K562 (cell line): ENCODE results near the gene NDUFS6. TPM values are rescaled to one million over a fixed set of nuclear protein-coding genes. Genes with fewer than 3 reads are reported as not detected.
"Not testable (repeated sequence)": the region's sequence is repeated elsewhere in the genome, so short reads cannot be mapped to it uniquely, and the experiment has no call there.

ENCODE experiments used
- ATAC-seq: fragments of 200-7000 bp; cut with Tn5 transposase; 3 replicates; pipeline ENCODE4 v1.9.1; 2020; ENCODE audit warnings: moderate library complexity
- BruUV-seq: library from RNA; stranded (reverse); fragments of 400-500 nt; replicated peaks from 2 replicates; lab custom pipeline; 2021; lab: Mats Ljungman, UMichigan
- CTCF ChIA-PET: fragments of 300-600 bp; formaldehyde crosslinking; extraction: SDS; loops from one replicate; lab custom pipeline; 2021; ENCODE audit warnings: low intra/inter-chr PET ratio; lab: Yijun Ruan, JAX
- POLR2A ChIA-PET: fragments of 300-600, 350-650 bp; sonication (Branson Sonifier 250); formaldehyde crosslinking; extraction: SDS; loops from one replicate; lab custom pipeline; 2021; ENCODE audit warnings: antibody characterized with exemption, inconsistent platforms; lab: Yijun Ruan, JAX
- DNase-seq, 4 experiments: peaks; one replicate each; pipeline versions ENCODE4 v3.0.0 to v3.0.0-alpha.2; 2011 to 2018; ENCODE audit warnings: low spot score in 3 of 4, mixed read lengths in 3 of 4; ENCODE audit errors: extremely low read depth in 1 of 4
- FAIRE-seq: peaks from 2 replicates; lab custom pipeline; 2011; peaks lifted over from hg19 to GRCh38; lab: Jason Lieb, UNC
- H2AFZ ChIP-seq: 2 replicates; pipeline ENCODE4 v1.6.0; 2011; ENCODE audit warnings: low read depth, low read length, control low read depth, inconsistent platforms
- H3K27ac ChIP-seq: fragments of 200-600 bp; 3 replicates; pipeline ENCODE4 v1.8.0; 2011; ENCODE audit warnings: low read depth, mild to moderate bottlenecking, control low read depth, inconsistent platforms, low read length, moderate library complexity, mixed read lengths; ENCODE audit errors: extremely low read depth
- H3K27me3 ChIP-seq, 2 experiments: fragments of 300-600 bp in 1 of 2; 2 replicates in 1 of 2; 3 replicates in 1 of 2; pipeline versions ENCODE4 v1.6.0 to v1.8.0; 2011; ENCODE audit warnings: inconsistent platforms in 2 of 2, low read length in 2 of 2, mild to moderate bottlenecking in 1 of 2, mixed read lengths in 1 of 2, moderate library complexity in 1 of 2; ENCODE audit not compliant: control insufficient read depth in 2 of 2, insufficient read depth in 2 of 2
- H3K36me3 ChIP-seq: fragments of 300-600 bp; 3 replicates; pipeline ENCODE4 v1.8.0; 2011; ENCODE audit warnings: mild to moderate bottlenecking, low read length, inconsistent platforms; ENCODE audit not compliant: control insufficient read depth, insufficient read depth
- H3K4me1 ChIP-seq, 2 experiments: fragments of 200-600 bp in 1 of 2; replicated peaks in 1 of 2; 2 replicates in 1 of 2; 3 replicates in 1 of 2; pipeline versions ENCODE4 v1.5.1 to v1.8.0; 2011; ENCODE audit warnings: inconsistent platforms in 2 of 2, low read length in 2 of 2, mild to moderate bottlenecking in 1 of 2, mixed read lengths in 1 of 2, moderate library complexity in 1 of 2; ENCODE audit not compliant: control insufficient read depth in 2 of 2, insufficient read depth in 2 of 2
- H3K4me2 ChIP-seq: 2 replicates; pipeline ENCODE4 v1.6.1; 2011; ENCODE audit warnings: low read length, control low read depth, inconsistent platforms, mixed read lengths; ENCODE audit not compliant: insufficient read depth
- H3K4me3 ChIP-seq: fragments of 200-600 bp; sonication (generic), shearing (Covaris generic); 2 replicates; pipeline ENCODE4 v1.5.1; 2016; ENCODE audit warnings: control low read depth, inconsistent platforms
- H3K79me2 ChIP-seq: fragments of 200-600 bp; 3 replicates; pipeline ENCODE4 v1.8.0; 2011; ENCODE audit warnings: low read length, inconsistent platforms; ENCODE audit not compliant: control insufficient read depth, insufficient read depth
- H3K9ac ChIP-seq, 2 experiments: 2 replicates each; pipeline versions ENCODE4 v1.6.0 to v1.6.1; 2011; ENCODE audit warnings: low read depth in 2 of 2, low read length in 2 of 2, control low read depth in 1 of 2, inconsistent platforms in 1 of 2, mild to moderate bottlenecking in 1 of 2, mixed read lengths in 1 of 2; ENCODE audit not compliant: insufficient read depth in 1 of 2
- H3K9me1 ChIP-seq: one replicate; pipeline ENCODE4 v1.6.0; 2011; ENCODE audit warnings: inconsistent platforms, mild to moderate bottlenecking, low read length, moderate library complexity; ENCODE audit not compliant: control insufficient read depth, insufficient read depth
- H3K9me3 ChIP-seq: replicated peaks from 2 replicates; pipeline ENCODE4 v1.5.1; 2011; ENCODE audit warnings: low read depth, low read length, inconsistent platforms; ENCODE audit not compliant: control insufficient read depth, insufficient read depth
- H4K20me1 ChIP-seq: replicated peaks from 2 replicates; pipeline ENCODE4 v1.6.1; 2011; ENCODE audit warnings: low read length, inconsistent platforms, mixed read lengths; ENCODE audit not compliant: control insufficient read depth, insufficient read depth
- ETS2 ChIP-seq: IDR thresholded peaks from 2 replicates; pipeline ENCODE4 v1.6.1; 2016; ENCODE audit warnings: borderline replicate concordance, missing genetic modification characterization, mild to moderate bottlenecking, moderate library complexity, missing compliant biosample characterization; ENCODE audit not compliant: poor library complexity, severe bottlenecking
- NFYB ChIP-seq: IDR thresholded peaks from 2 replicates; pipeline ENCODE4 v1.6.1; 2011; ENCODE audit warnings: mild to moderate bottlenecking, moderate library complexity; ENCODE audit not compliant: insufficient read length; ENCODE audit errors: extremely low read depth
- NRF1 ChIP-seq, 2 experiments: fragments of 450-650 bp; IDR thresholded peaks in 1 of 2; conservative IDR thresholded peaks in 1 of 2; 2 replicates each; pipeline ENCODE4 v1.6.1; 2014; ENCODE audit warnings: mild to moderate bottlenecking in 2 of 2
- WGBS: fragments of 100-300 bp; shearing (Covaris generic); methylation state at CpG from one replicate; pipeline ENCODE4 v1.1.6; 2016; ENCODE audit warnings: low coverage, mixed read lengths; ENCODE audit not compliant: insufficient coverage; ENCODE audit errors: missing lambda C conversion rate; 5-methylcytosine and 5-hydroxymethylcytosine counted together
- in situ Hi-C: fragments of 300-500 bp; cut with MboI; formaldehyde crosslinking; loops from 4 replicates; pipeline ENCODE4 v1.15.0; 2018; ENCODE audit warnings: inconsistent platforms, mixed read lengths
- intact Hi-C: fragments of 100-400 bp; cut with micrococcal nuclease; formaldehyde crosslinking; loops from 2 replicates; pipeline ENCODE4 v1.14.2; 2022
- polyA plus RNA-seq, 8 experiments: library from polyadenylated mRNA; depleted of rRNA in 4 of 8; stranded (reverse) in 5 of 8; unstranded in 3 of 8; fragments of >200 nt; fragmentation: Nextera tagmentation in 2 of 8; fragmentation: Illumina TruSeq in 1 of 8; extraction: Ambion mirVana in 2 of 8; extraction: Trizol in 1 of 8; gene quantifications; 2 replicates each; pipeline versions ENCODE4 v1.2.1 to v1.2.3, GENCODE V29; 2011 to 2014; ENCODE audit warnings: inconsistent platforms in 1 of 8, missing spikeins in 1 of 8
- total RNA-seq, 7 experiments: library from RNA; depleted of rRNA in 6 of 7; stranded (reverse); fragments of >200 nt in 6 of 7; fragmentation: Illumina TruSeq in 2 of 7; extraction: Trizol in 2 of 7; gene quantifications; 2 replicates each; pipeline versions ENCODE4 v1.2.1 to v1.2.3, GENCODE V29; 2011 to 2021; ENCODE audit warnings: low replicate concordance in 1 of 7
- TF ChIP-seq, protein P1 (sequence below), 3 experiments: IDR thresholded peaks in 2 of 3; conservative IDR thresholded peaks in 1 of 3; 2 replicates each; pipeline ENCODE4 v1.5.1; 2011 to 2012; ENCODE audit warnings: low read length in 3 of 3, mild to moderate bottlenecking in 3 of 3, control low read depth in 2 of 3, improper control_type of control experiment in 1 of 3, inconsistent platforms in 1 of 3, low read depth in 1 of 3, mixed read lengths in 1 of 3, moderate library complexity in 1 of 3; ENCODE audit not compliant: insufficient read depth in 2 of 3

Gene NDUFS6
- total and polyA plus RNA-seq, 9 of the 15 experiments (the other 6 are each of a cell fraction or from before 2014, with no cell fraction given), result 36.1 to 291 (median 77.0) TPM

DNA sequence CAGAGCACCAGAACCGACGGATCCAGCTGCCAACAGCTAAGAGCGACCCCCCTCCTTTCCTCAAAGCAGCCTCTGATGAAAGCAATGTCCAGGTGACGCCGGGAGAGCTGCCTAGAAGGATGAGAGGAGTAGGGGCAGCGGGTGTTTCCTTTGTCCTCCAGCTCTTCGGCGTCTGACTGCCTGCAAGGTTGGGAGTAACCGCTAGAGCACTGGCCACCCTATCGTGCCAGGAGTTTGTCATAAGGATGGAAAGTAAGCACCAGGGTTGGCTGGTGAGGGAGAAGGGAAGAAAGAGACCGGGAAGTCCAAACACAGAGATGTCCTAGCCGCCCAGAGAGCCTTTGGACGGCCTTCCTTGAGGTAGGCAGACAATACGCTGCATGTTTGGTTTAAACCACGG, 12.4 kb upstream of the NDUFS6 start:
- Histone ChIP-seq H3K27me3 (peaks cover 57% of the 10 kb centered on the region in 2 experiments), H4K20me1 (peaks cover 3% of the 10 kb centered on the region), H3K36me3 (no peaks in the 10 kb centered on the region), H3K9ac (no peak overlapping the region; a peak in 1 of 4 replicates), H2AFZ (no peak overlapping the region), H3K9me1 (no peaks in the 10 kb centered on the region), H3K4me1 (peaks cover 0 to 9% of the 10 kb centered on the region in 2 experiments; a peak in 2 of 5 replicates), H3K27ac (no peak overlapping the region), H3K4me2 (peak overlapping the region; percentile 12), H3K9me3 (no peaks in the 10 kb centered on the region), H3K4me3 (no peak overlapping the region), H3K79me2 (no peaks in the 10 kb centered on the region)
- BruUV-seq, result no TSS peak
- in situ Hi-C loops (no loop called here), intact Hi-C loops (no loop called here)
- POLR2A ChIA-PET, result interaction anchor here (0.9 kb wide), 1 partner anchor 32 kb away, joined by 4 read pairs; no protein-coding TSS in a partner anchor
- TF ChIP-seq ETS2, result no peak
- TF ChIP-seq, protein P1, sequence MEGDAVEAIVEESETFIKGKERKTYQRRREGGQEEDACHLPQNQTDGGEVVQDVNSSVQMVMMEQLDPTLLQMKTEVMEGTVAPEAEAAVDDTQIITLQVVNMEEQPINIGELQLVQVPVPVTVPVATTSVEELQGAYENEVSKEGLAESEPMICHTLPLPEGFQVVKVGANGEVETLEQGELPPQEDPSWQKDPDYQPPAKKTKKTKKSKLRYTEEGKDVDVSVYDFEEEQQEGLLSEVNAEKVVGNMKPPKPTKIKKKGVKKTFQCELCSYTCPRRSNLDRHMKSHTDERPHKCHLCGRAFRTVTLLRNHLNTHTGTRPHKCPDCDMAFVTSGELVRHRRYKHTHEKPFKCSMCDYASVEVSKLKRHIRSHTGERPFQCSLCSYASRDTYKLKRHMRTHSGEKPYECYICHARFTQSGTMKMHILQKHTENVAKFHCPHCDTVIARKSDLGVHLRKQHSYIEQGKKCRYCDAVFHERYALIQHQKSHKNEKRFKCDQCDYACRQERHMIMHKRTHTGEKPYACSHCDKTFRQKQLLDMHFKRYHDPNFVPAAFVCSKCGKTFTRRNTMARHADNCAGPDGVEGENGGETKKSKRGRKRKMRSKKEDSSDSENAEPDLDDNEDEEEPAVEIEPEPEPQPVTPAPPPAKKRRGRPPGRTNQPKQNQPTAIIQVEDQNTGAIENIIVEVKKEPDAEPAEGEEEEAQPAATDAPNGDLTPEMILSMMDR (IDR thresholded peaks at IDR 0.05 in 2 of 3, conservative IDR thresholded peaks at IDR 0.05 in 1 of 3; ENCODE audit: insufficient read depth in 2 of 3, low read depth in 1 of 3, low read length in 3 of 3), result 0 out of 6 replicates have a peak, but pooled peaks of 1 of the 3 experiments have one; percentile 18
- 3% methylated on average over 15 of the region's 15 CpGs for WGBS
- peak; percentile 41 for ATAC-seq
- no peak for FAIRE-seq
- CTCF ChIA-PET, result no interaction called here
- no peak for DNase-seq

DNA sequence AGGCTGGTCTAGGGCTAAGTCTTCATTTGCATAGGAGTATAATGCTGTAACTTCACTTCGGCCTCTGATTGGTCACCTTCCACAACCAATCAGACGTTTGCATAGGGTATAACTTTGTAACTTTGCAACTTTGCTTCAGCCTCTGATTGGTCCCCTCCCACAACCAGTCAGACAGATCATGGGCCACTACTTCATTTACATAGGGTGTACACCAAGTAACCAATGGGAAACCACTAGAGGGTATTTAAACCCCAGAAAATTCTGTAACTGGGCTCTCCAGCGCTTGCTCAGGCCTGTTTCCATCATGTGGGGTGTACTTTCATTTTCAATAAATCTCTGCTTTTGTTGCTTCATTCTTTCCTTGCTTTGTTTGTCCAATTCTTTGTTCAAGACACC, 11.8 kb upstream of the NDUFS6 start:
- BruUV-seq, intact Hi-C loops, H3K79me2 ChIP-seq, H3K36me3 ChIP-seq, H2AFZ ChIP-seq, H4K20me1 ChIP-seq, H3K9ac ChIP-seq, H3K4me3 ChIP-seq, CTCF ChIA-PET, in situ Hi-C loops, H3K9me1 ChIP-seq, H3K4me2 ChIP-seq, H3K9me3 ChIP-seq, POLR2A ChIA-PET, H3K27ac ChIP-seq: not testable (repeated sequence)
- ATAC-seq (peak; percentile 82), DNase-seq (peak in 2 of 4 experiments; percentile 38 to 53), FAIRE-seq (peak; percentile 86)
- Histone ChIP-seq H3K27me3 (peaks cover 51% of the 10 kb centered on the region in 2 experiments), H3K4me1 (peaks cover 0 to 14% of the 10 kb centered on the region in 2 experiments; a peak in 2 of 5 replicates)
- 11% methylated on average over 3 of the region's 3 CpGs for whole genome bisulfite sequencing
- peak; percentile 40 for TF ChIP-seq NFYB
- peak; percentile 53 to 57; a peak in 3 of 4 replicates for TF ChIP-seq NRF1 (conservative IDR thresholded peaks at IDR 0.05 in 1 of 2, IDR thresholded peaks at IDR 0.05 in 1 of 2)
